GM21526 (cell line): ENCODE data around the gene LHX1.

Experiments
- ATAC-seq: cut with Tn5 transposase; IDR thresholded peaks from one replicate; pipeline ENCODE4 v1.9.1; 2021; ENCODE audit warnings: moderate library complexity; ENCODE audit not compliant: unreplicated experiment, low FRiP score

Gene LHX1

DNA sequence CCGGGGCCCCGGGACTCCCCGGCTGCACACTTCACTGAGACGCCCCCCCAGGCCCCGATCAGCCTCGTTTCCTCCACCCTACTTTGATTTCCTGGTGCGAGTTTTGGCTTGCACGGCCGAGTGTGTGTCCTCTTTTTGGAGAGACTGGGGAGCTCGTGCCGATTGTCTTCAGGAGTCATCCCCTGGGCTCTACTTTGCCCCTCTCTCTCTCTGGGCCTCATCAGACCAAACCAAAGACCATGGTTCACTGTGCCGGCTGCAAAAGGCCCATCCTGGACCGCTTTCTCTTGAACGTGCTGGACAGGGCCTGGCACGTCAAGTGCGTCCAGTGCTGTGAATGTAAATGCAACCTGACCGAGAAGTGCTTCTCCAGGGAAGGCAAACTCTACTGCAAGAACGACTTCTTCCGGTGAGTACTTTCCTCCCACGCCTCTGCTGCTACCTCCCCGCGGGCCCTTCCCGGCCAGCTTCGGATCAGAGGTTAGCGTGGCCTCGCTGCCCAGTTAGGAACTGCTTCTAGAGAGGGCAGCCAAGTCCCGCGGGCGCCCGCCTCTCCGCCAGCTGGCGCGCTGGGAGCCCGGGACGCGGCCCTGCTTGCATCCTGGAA lies 787 bp downstream of the LHX1 start:
- ATAC-seq, result no peak

DNA sequence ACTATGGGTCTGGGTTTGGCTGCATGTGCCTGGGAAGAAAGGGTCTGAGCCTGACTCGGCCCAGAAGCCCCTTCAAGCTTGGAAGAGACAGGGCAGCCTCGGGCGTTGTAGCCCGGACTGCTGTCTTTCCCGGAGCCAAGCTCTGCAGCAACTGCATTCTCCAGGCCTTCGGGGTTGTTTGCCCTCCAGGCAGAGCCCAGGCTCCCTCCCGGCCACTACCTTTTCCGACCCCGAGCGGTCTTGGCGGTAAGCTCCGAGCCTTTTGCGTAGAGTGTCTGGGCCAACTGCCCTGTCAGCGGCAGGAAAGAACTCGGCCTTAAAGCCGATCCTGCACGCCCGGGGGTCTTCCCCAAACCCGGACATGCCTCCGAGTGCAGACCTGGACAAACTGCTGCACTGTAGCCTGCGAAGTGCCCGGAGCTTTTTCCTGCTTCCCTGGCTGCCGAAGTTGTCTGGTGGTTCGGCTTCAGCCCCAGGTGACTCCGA lies 1.3 kb downstream of the LHX1 start:
- no peak for ATAC-seq

GRCh38 chr17:36939052-36939801 lies 2.0 kb downstream of the LHX1 start:
- ATAC-seq, result no peak

DNA sequence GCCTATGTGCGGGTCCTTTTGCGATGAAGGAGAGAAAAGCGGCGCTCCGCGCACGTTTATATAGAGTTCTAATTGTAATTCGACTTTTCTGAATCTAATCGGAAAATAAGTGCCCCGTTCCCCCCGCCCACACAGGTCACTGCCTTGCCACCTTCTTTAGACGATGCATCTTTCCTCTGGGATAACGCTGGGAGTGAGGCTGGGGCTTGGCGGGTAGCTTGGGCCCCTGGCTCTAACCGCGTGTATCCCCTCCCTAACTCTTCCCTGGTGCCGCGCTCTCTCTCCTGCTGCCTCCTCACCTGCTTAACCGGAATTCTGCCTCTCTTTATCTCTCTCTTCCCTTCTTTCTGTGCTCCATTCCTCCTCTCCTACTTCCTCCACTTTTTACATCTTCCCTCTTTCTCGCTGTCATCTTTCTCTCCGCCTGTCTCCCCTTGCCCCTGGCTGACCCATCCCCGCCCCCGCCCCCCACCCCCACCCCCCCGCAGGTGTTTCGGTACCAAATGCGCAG lies 2.6 kb downstream of the LHX1 start:
- no peak for ATAC-seq

GRCh38 chr17:36940313-36941264 lies 3.3 kb downstream of the LHX1 start:
- ATAC-seq, result no peak

DNA sequence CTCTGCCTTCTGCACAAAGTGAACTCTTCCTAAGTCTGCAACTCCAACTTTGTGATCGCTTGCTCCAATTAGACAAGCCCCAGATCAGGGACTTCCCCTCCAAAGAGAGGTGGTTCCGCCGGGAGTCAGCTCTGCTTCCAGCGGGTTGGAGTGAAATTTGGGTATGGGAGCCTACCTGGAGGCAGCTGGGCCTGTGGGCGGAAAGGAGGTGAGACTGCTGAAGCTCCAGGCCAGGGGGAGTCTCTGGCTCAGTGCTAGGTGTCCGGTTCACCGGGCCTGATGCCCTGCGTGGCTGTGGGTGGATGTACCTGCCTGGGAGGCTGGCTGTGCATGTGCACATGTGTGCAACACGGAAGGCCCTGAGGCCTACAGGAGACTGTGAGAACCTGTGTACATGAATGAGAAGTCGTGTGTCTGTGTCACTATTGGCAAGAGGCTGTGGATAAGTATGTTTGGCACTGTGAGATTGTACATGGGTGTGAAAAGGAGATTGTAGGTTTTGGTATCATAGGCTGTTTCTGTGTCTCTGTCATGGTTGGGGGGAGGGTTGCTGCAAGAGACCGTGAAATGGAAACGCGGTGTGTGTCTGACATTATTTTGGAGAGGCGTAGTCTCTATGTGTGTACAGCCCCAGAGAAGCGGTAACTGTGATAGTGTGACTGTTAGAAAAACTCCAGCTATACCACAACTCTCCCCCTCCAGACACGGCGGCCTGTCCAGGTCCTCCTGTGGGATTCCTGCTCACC lies 4.2 kb downstream of the LHX1 start:
- no peak for ATAC-seq

DNA sequence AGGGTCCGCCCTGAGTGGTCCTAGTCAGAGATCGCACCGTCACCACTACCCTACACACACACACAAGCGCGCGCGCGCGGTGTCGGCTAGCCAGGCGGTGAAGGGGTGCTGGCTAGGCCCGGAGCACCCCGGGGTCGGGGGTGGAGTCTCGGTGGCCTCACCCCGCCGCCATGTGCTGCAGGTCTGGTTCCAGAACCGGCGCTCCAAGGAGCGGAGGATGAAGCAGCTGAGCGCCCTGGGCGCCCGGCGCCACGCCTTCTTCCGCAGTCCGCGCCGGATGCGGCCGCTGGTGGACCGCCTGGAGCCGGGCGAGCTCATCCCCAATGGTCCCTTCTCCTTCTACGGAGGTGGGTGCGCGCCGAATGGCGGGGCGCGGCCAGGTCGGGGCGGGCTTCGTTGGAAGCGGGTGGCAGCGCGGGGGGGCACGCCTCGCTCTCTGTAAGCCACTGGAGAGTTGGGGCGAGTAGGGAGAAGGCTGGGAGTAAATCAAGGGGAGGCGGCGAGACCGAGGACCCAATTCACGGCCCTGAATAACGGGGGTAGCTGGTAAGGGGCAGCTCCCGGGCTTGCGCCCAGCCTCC lies 4.8 kb downstream of the LHX1 start:
- ATAC-seq, result no peak

- ATAC-seq, result no peak
Observed at GRCh38 chr17:36942631-36943125, 5.4 kb downstream of the LHX1 start.

DNA sequence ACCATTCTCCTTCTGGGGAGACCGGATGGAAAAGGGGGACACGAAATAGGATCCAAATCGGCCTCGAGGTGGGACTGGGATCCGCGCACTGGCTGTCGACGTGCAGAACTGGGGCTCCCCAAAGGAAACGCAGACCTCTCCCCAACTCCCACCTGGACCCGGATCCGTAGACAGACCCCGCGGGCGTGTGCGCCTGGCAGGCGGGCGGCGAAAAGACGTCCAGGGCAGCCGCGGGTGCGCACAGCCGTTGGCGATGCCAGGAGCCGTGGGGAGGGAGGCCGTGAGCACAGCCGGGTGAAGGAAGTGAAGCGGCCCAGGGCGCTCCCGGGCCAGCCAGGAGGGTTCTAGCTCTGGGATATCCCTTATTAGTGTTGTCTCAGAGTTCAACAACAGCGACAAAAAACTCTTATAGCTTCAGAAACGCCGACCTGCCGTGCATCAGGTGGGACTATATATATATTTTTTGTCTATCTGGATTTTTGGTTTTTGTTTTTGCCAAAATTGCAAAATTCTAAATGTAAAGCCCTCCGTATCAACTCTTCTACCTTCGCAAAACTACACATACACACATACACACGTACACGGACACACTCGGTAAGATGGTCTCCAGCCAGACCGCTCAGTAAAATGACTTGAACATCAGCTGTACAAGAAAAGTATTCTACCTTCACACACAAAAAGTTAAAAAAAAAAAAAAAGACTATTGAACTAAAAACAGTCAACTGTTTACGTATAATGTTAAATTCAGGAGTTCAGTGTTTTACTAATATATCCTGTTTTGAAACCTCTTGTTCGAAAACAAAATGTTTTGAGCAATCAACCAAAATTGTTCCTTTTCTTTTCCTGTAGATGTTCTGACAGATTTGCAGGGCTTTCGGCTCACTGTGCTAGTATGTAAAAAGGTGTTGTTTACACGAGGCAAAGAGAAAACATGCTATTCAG lies 6.2 kb downstream of the LHX1 start:
- ATAC-seq, result no peak

- no peak for ATAC-seq
Observed at GRCh38 chr17:36944553-36944952, 7.3 kb downstream of the LHX1 start.

- no peak for ATAC-seq
Observed at GRCh38 chr17:36945140-36945539, 7.9 kb downstream of the LHX1 start.

DNA sequence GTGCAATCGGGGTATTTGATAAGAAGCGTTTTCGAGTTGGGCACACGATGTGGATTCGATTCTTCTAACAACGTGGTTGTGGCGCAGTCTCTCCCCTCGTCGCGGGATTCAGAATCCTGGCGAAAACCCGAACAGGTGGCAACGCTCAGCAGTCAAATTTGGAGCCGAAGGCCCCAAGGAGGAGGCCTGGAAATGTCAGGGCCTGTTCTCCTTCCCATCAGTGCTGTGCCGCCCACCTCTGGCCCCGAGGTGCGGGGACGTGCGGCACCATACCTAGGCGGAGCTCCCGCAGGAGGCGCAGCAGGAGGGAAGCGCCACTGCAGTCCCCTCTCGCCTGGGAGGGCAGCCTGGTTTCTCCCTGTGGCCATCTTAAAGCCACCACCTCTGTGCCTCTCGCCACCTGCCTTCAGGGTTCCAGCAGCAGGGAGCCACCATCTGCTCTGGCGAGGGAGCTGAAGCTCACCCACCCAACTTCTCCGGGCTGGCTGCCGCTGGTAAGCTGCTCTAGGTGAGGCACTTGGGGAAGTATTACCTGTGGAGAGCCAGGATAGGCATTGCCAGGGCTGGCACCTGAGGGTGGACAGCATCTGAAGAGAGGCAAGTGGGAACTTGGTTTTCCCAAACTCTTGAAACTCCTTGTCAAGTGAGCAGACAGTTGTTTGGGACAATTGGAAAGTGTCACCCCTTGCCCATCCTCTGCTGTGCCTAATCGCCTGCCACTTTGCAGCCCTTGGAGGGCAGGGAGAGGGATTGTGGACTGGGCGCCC lies 8.9 kb downstream of the LHX1 start:
- no peak for ATAC-seq

DNA sequence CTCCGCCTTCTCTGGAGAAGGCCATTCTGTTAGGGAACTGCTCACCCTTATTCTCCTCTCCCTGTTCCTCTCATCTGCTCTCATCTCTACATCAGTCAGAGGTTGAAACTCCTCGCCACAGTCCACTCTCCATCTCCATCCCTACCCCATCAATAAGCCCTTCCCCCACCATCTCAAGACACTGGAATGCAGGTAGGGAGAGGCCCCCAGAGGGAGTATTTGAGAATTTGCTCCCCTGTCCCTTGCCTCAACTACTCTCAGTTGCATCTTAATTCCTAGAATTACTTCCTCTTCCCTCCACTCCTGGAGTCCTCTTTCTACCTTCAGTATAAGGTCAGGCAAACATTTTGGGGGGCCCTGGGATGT lies 9.4 kb downstream of the LHX1 start:
- no peak for ATAC-seq

- peak; percentile 5 for ATAC-seq
Observed at GRCh38 chr17:36947922-36948716, 10.8 kb downstream of the LHX1 start.

GRCh38 chr17:36948717-36949460 lies 11.6 kb downstream of the LHX1 start, which contains the start of gene AATF:
AATF (plus strand) TSS chr17:36948954; CDS start chr17:36949126, 172 bp downstream.
- peak; percentile 83 for ATAC-seq

DNA sequence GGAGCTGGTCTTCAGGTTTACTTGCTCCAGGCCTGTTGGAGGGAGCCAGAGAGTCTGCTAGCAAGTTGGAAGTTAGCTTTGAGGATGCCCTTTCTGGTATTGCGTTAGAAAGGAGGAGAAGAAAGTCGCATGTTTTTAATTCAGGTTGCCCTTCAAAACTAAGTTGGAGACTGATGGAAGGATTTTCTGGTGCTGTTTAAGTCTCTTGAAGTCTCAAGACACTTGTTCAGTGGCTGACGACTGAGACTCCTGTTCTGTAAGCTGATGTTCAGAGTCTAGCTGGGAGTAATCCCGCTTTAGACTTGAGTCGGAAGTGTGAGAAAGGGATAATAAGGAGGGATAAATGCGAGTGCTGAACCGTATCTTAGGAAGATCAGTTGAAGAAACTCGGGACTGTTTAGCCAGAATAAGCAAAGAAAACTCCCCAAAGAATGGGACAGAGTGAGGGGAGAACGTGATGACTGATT lies 12.2 kb downstream of the LHX1 start:
- no peak for ATAC-seq
